SK-N-MC (cell line): ENCODE results near the gene HEMK1.

Experiments used
- EZH2 ChIP-seq: fragments of 200-600 bp; sonication (generic); IDR thresholded peaks from one replicate; pipeline ENCODE4 v1.6.1; 2017; ENCODE audit warnings: antibody characterized with exemption
- POLR2AphosphoS5 ChIP-seq: IDR thresholded peaks from 2 replicates; pipeline ENCODE4 v1.6.1; 2012; ENCODE audit warnings: mild to moderate bottlenecking, low read depth, low read length, borderline replicate concordance

DNA sequence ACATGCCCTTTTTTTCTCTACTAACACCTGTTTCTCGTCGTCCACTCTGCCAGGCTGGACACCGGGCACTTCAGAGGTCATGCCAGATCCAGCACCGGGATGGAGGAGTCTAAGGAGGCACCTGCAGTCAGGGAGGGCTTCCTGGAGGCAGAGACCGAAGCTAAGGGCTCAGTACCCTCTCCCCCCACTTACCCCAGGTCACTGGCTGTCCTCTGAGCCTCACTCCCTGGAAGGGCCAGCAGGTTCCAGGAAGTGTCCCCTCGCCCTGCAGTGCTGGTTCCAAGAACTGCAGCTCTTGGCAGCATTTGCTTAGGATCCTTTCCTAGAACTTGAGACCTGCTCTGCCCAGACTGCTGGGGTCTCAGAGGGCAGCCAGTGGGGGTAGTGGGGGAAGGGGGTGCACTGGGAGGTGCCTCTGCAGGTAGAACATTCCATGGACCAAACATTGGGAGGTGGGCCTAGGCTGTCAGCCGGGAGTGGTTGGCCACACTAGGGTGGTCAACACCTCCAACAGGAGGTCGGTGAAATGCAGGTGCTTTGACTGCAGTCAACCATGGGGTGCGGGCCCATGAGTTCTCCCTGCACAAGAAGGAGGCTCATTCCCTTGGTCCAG lies 30.9 kb downstream of the HEMK1 start:
- TF ChIP-seq EZH2 (no peak), POLR2AphosphoS5 (no peak)
